Measurements from ENCODE around the gene SOCS4. TPM values are rescaled to one million over a fixed set of nuclear protein-coding genes. Genes with fewer than 3 reads are reported as not detected.

SOCS4 gene, protein sequence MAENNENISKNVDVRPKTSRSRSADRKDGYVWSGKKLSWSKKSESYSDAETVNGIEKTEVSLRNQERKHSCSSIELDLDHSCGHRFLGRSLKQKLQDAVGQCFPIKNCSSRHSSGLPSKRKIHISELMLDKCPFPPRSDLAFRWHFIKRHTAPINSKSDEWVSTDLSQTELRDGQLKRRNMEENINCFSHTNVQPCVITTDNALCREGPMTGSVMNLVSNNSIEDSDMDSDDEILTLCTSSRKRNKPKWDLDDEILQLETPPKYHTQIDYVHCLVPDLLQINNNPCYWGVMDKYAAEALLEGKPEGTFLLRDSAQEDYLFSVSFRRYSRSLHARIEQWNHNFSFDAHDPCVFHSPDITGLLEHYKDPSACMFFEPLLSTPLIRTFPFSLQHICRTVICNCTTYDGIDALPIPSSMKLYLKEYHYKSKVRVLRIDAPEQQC
- total RNA-seq (2022; extraction: Qiagen RNA extraction): 7.4 to 11.2 TPM (median 9.0 TPM) in 5 replicates

GRCh38 chr14:55026793-55027561 is at the start of gene SOCS4, which contains the start of gene WDHD1:
Gene SOCS4, plus strand, starts transcription at chr14:55027236. Its CDS starts 15,806 bp downstream, at chr14:55043042.
Gene WDHD1, minus strand, starts transcription at chr14:55027099. Its CDS starts 312 bp downstream, at chr14:55026787.

GRCh38 chr14:55051423-55052268 is 24.6 kb downstream of the SOCS4 start, which contains the start of gene MAPK1IP1L:
Gene MAPK1IP1L, plus strand, starts transcription at chr14:55051647. Its CDS starts 10,037 bp downstream, at chr14:55061684.

Other genes starting within 250 kb of the SOCS4 start
- 3.5 to 4.0 TPM (median 3.8 TPM) in 5 replicates for gene GCH1, start 124.4 kb upstream of the SOCS4 start, total RNA-seq (2022; extraction: Qiagen RNA extraction)
- gene WDHD1, start 137 bp upstream of the SOCS4 start, total RNA-seq (2022; extraction: Qiagen RNA extraction): 8.3 to 11.8 TPM (median 10.1 TPM) in 5 replicates
- gene MAPK1IP1L, start 24.4 kb downstream of the SOCS4 start, total RNA-seq (2022; extraction: Qiagen RNA extraction): 99.6 to 116 TPM (median 108 TPM) in 5 replicates
- gene LGALS3, start 102.0 kb downstream of the SOCS4 start, total RNA-seq (2022; extraction: Qiagen RNA extraction): 159 to 187 TPM (median 173 TPM) in 5 replicates
- gene DLGAP5, start 164.3 kb downstream of the SOCS4 start, total RNA-seq (2022; extraction: Qiagen RNA extraction): 23.4 to 38.3 TPM (median 27.1 TPM) in 5 replicates
- gene FBXO34, start 244.2 kb downstream of the SOCS4 start, total RNA-seq (2022; extraction: Qiagen RNA extraction): 12.0 to 17.9 TPM (median 14.7 TPM) in 5 replicates